ENCODE results near the gene CDC37. TPM values are rescaled to one million over a fixed set of nuclear protein-coding genes. Genes with fewer than 3 reads are reported as not detected.

Gene CDC37
- total RNA-seq, 1 experiment from 2014 or later = 260 TPM

DNA sequence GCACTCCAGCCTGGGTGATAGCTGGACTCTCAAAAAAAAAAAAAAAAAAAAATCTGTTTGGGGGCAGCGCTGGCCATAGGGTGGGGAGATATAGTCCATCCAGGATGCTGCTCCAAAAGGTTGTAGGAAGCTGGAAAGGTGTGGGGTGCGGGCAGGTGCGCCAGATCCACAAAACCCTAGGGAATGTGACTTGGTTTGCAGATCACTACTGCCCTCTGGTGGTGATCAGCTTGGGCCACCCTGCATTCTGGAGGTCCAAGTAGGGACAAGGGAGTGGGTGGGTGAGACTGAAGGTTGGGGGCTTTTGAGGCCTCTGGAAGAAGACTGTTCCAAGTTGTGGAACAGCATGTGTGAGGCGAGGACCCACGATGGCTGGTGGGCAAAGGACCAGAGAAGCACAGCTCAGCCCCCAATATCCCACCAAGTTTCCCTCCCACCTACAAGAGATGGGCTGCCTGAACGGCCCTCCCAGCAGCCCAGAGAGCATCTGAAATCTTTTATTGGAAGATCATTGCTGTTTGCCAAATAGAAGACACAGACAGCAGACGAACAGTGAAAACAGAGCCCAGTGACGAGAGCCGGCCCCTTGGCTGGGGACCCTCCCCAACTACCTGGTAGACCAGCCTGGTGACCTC, 12.6 kb downstream of the CDC37 start:
- BruUV-seq (replicated peaks) = no TSS peak
- POLR2A ChIA-PET = no interaction called here

More for the DNA sequence above, 12.6 kb downstream of the CDC37 start:
- 0 out of 2 replicates have a peak, but pooled peaks cover 3% of the 10 kb centered on the region for H4K20me1 ChIP-seq (ENCODE audit: insufficient read depth)
- ChIA-PET CTCF (interaction anchor here (0.7 to 8.8 kb wide), 9 partner anchors 8 to 131 kb away, joined by 3 to 233 read pairs (median 4); partner anchors contain the start of genes CDC37, ICAM1, ICAM5 and TYK2), RAD21 (ENCODE audit: low non-redundant PET in 1 of 2, low total read pairs in 2 of 2, uncharacterized antibody in 2 of 2, unreplicated experiment in 2 of 2) (interaction anchor here (1.0 to 1.2 kb wide), 4 partner anchors 120 to 132 kb away, joined by 3 to 7 read pairs (median 4); partner anchors contain the start of gene ICAM1 (in 1 of the 2))
- H3K27me3 ChIP-seq (ENCODE audit: insufficient read depth, low read length) = no peaks in the 10 kb centered on the region
- no peak overlapping the region for H3K27ac ChIP-seq (ENCODE audit: low read depth, low read length)
- TF ChIP-seq, protein P1, sequence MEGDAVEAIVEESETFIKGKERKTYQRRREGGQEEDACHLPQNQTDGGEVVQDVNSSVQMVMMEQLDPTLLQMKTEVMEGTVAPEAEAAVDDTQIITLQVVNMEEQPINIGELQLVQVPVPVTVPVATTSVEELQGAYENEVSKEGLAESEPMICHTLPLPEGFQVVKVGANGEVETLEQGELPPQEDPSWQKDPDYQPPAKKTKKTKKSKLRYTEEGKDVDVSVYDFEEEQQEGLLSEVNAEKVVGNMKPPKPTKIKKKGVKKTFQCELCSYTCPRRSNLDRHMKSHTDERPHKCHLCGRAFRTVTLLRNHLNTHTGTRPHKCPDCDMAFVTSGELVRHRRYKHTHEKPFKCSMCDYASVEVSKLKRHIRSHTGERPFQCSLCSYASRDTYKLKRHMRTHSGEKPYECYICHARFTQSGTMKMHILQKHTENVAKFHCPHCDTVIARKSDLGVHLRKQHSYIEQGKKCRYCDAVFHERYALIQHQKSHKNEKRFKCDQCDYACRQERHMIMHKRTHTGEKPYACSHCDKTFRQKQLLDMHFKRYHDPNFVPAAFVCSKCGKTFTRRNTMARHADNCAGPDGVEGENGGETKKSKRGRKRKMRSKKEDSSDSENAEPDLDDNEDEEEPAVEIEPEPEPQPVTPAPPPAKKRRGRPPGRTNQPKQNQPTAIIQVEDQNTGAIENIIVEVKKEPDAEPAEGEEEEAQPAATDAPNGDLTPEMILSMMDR (IDR thresholded peaks at IDR 0.05 in 2 of 3, conservative IDR thresholded peaks at IDR 0.05 in 1 of 3; ENCODE audit: borderline replicate concordance in 1 of 3, insufficient read depth in 1 of 3, low read depth in 2 of 3, low read length in 2 of 3) = peak; percentile 60 to 95 (median 94); a peak in 5 of 6 replicates
- TF ChIP-seq EGR1 (IDR thresholded peaks at IDR 0.05; ENCODE audit: low read depth) (no peak), RAD21 (IDR thresholded peaks at IDR 0.05; ENCODE audit: low read depth) (peak; percentile 74)
- intact Hi-C loops (cut with micrococcal nuclease) = loop anchor here (1.0 kb wide), 1 partner anchor 456 kb away; no protein-coding TSS in a partner anchor
- H3K79me2 ChIP-seq (ENCODE audit: insufficient read depth, low read length) = peaks cover 7% of the 10 kb centered on the region; the same call in 1 of the 2 replicates
- DNase-seq (ENCODE audit: low read depth, low spot score) = peak; percentile 76
- no peak overlapping the region for H3K4me3 ChIP-seq (replicated peaks in 1 of 2; ENCODE audit: low read depth in 1 of 2, low read length in 2 of 2)
- H3K4me2 ChIP-seq (ENCODE audit: low read length) = no peak overlapping the region
- H3K36me3 ChIP-seq (ENCODE audit: control insufficient read depth in 1 of 2, insufficient read depth in 2 of 2, low read length in 2 of 2) = peaks cover 25 to 34% of the 10 kb centered on the region in 2 experiments
- no peak overlapping the region for H2AFZ ChIP-seq (ENCODE audit: low read depth, low read length, poor library complexity, severe bottlenecking)
- no peaks in the 10 kb centered on the region for H3K9me3 ChIP-seq (ENCODE audit: control insufficient read depth in 1 of 2, insufficient read depth in 1 of 2, low read depth in 1 of 2, low read length in 2 of 2)
- ATAC-seq = peak; percentile 76
- H3K4me1 ChIP-seq (ENCODE audit: control insufficient read depth in 1 of 2, insufficient read depth in 2 of 2, low read length in 2 of 2) = 0 out of 4 replicates have a peak, but pooled peaks cover 0 to 3% of the 10 kb centered on the region in 2 experiments
- H3K9me2 ChIP-seq (ENCODE audit: insufficient read depth) = no peaks in the 10 kb centered on the region
- no peak overlapping the region for H3K9ac ChIP-seq (ENCODE audit: low read length)
